GM23248 (cell line): ENCODE data around the gene CNTNAP4. TPM values are rescaled to one million over a fixed set of nuclear protein-coding genes. Genes with fewer than 3 reads are reported as not detected.

ENCODE experiments used
- DNase-seq: peaks from one replicate; pipeline ENCODE4 v3.0.0-alpha.2; 2015
- H2AFZ ChIP-seq: fragments of 200-600 bp; sonication (generic); 2 replicates; pipeline ENCODE4 v1.6.1; 2016; ENCODE audit warnings: antibody characterized with exemption
- H3F3A ChIP-seq: fragments of 200-600 bp; sonication (generic); 2 replicates; pipeline ENCODE4 v1.6.1; 2016; ENCODE audit warnings: mild to moderate bottlenecking, antibody characterized with exemption, mixed run types; ENCODE audit not compliant: insufficient read depth
- H3K27ac ChIP-seq: fragments of 200-600 bp; sonication (generic); 2 replicates; pipeline ENCODE4 v1.5.1; 2016; ENCODE audit warnings: mild to moderate bottlenecking
- H3K27me3 ChIP-seq: fragments of 200-600 bp; sonication (generic); replicated peaks from 2 replicates; pipeline ENCODE4 v1.6.1; 2016; ENCODE audit warnings: mild to moderate bottlenecking; ENCODE audit not compliant: insufficient read depth
- H3K36me3 ChIP-seq: fragments of 200-600 bp; sonication (generic); 2 replicates; pipeline ENCODE4 v1.6.1; 2016; ENCODE audit warnings: low read depth, mild to moderate bottlenecking
- H3K4me1 ChIP-seq: fragments of 200-600 bp; sonication (generic); 2 replicates; pipeline ENCODE4 v1.6.1; 2016; ENCODE audit warnings: mild to moderate bottlenecking; ENCODE audit not compliant: insufficient read depth
- H3K4me2 ChIP-seq: fragments of 200-600 bp; sonication (generic); one replicate; pipeline ENCODE4 v1.6.1; 2016; ENCODE audit warnings: mild to moderate bottlenecking; ENCODE audit not compliant: unreplicated experiment
- H3K4me3 ChIP-seq: fragments of 200-600 bp; sonication (generic); 2 replicates; pipeline ENCODE4 v1.5.1; 2016; ENCODE audit warnings: mild to moderate bottlenecking
- H3K79me2 ChIP-seq: fragments of 200-600 bp; sonication (generic); 2 replicates; pipeline ENCODE4 v1.6.1; 2016; ENCODE audit warnings: mild to moderate bottlenecking; ENCODE audit not compliant: insufficient read depth
- H3K9ac ChIP-seq: fragments of 200-600 bp; sonication (generic); 2 replicates; pipeline ENCODE4 v1.6.1; 2016; ENCODE audit warnings: mild to moderate bottlenecking
- H3K9me2 ChIP-seq: fragments of 200-600 bp; sonication (generic); 2 replicates; pipeline ENCODE4 v1.6.1; 2016; ENCODE audit warnings: mixed run types, mild to moderate bottlenecking, moderate library complexity; ENCODE audit not compliant: insufficient read depth
- H3K9me3 ChIP-seq: fragments of 200-600 bp; sonication (generic); one replicate; pipeline ENCODE4 v1.6.1; 2017; ENCODE audit warnings: low read depth
- H4K20me1 ChIP-seq: fragments of 200-600 bp; sonication (generic); 2 replicates; pipeline ENCODE4 v1.6.0; 2016; ENCODE audit not compliant: insufficient read depth
- EZH2 ChIP-seq: fragments of 200-600 bp; sonication (generic); IDR thresholded peaks from 2 replicates; pipeline ENCODE4 v1.6.1; 2018; ENCODE audit warnings: antibody characterized with exemption, mild to moderate bottlenecking; ENCODE audit not compliant: insufficient read depth, poor library complexity, severe bottlenecking
- EZH2phosphoT487 ChIP-seq: fragments of 200-600 bp; sonication (generic); IDR thresholded peaks from 2 replicates; pipeline ENCODE4 v1.6.1; 2018; ENCODE audit warnings: antibody characterized with exemption, moderate library complexity, mild to moderate bottlenecking, low read depth; ENCODE audit not compliant: insufficient read depth
- WGBS, 2 experiments: methylation state at CpG; one replicate each; pipeline ENCODE4 v1.1.6; 2015 to 2017; ENCODE audit warnings: low lambda C conversion rate in 2 of 2, low coverage in 1 of 2; ENCODE audit errors: missing lambda C conversion rate in 2 of 2; 5-methylcytosine and 5-hydroxymethylcytosine counted together
- in situ Hi-C: fragments of 300-500 bp; cut with MboI; formaldehyde crosslinking; loops from 2 replicates; pipeline ENCODE4 v1.15.0; 2020
- polyA plus RNA-seq: library from polyadenylated mRNA; unstranded; fragments of >200 nt; fragmentation: Nextera tagmentation; extraction: Ambion mirVana; gene quantifications from 2 replicates; pipeline ENCODE4 v1.2.1, GENCODE V29; 2016
- total RNA-seq: library from RNA; depleted of rRNA; stranded (reverse); fragments of >200 nt; shearing (Covaris generic); gene quantifications from 2 replicates; pipeline ENCODE4 v1.2.3, GENCODE V29; 2014; rRNA removed

CNTNAP4 gene
- not detected in 2 replicates for total RNA-seq
- polyA plus RNA-seq: not detected in 2 replicates

DNA sequence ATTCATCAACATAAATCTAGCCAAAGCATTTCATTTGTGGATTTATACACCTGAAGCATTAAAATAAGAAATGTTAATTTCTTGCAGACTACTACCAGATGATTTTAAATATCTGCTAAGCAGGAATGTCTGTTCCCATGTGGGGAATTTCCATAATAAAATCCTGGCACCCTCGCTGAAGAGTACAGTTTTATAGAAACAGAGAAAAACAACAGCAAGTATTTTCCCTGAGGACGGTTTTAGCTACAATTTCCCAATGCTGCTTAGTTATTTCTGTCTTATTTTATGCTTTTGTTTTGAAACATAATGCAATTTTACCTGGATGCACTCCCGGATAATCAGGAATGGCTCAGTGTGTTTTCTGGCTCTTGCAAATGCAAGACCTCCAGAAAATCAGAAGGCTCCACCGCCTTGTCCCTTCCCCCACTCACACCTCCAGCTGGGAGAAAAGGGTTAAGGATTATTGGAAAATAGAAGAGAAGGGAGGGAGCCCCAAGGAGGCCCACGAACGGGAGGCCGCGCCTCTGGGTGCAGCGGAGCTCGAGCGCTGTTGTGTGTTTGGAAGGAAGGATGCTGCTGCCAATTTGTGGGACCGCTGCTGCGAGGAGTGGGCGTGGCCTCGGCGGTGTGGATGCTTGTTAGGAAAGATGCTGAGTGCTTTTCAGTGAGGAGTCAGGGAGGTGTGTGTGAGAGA, at the start of gene CNTNAP4:
Gene CNTNAP4 (plus strand): TSS at position 657 of the 694 bp plus-strand sequence. CDS start 262 bp downstream, outside the sequence.
- no peak within 1 kb of the TSS for H3K27ac ChIP-seq
- no peaks in the 10 kb centered on the region for H3F3A ChIP-seq
- H3K36me3 ChIP-seq: no peaks in the 10 kb centered on the region
- no peak within 1 kb of the TSS for H3K9ac ChIP-seq
- TF ChIP-seq EZH2phosphoT487: no peak
- TF ChIP-seq EZH2: no peak
- DNase-seq: no peak
- no peak within 1 kb of the TSS for H3K4me3 ChIP-seq
- no peaks in the 10 kb centered on the region for H4K20me1 ChIP-seq
- H3K4me2 ChIP-seq: no peak within 1 kb of the TSS
- H3K9me3 ChIP-seq: no peaks in the 10 kb centered on the region
- no peaks in the 10 kb centered on the region for H3K4me1 ChIP-seq
- no peaks in the 10 kb centered on the region for H3K9me2 ChIP-seq
- no peaks in the 10 kb centered on the region for H3K79me2 ChIP-seq
- H2AFZ ChIP-seq: no peak within 1 kb of the TSS
- H3K27me3 ChIP-seq: no peaks in the 10 kb centered on the region
- WGBS, 2 experiments: 2 to 3% methylated on average over 16 of the region's 16 CpGs
- in situ Hi-C loops: no loop called here

DNA sequence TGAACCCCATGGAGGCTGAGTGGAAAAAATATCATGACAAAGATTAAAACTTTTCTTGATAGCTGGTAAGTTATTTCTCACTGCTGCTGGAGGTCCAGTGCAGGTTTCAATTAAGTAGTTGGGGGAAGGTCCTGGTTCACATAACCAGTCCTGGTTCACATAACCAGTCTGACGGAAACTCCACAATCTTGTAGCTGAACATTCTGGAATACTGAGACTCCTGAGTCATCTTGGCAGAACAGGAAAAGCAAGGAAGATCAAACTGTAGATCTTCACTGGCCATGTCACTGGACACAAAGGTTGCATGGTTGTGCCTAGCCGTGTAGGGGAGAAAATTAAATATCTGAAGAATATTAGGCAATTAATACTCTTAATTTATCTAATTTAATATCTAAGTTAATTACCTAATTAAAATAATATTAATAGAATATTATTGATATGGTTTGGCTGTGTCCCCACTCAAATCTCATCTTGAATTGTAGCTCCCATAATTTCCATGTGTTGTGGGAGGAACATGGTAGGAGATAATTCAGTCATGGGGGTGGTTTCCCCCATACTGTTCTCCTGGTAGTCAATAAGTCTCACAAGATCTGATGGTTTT, 48.6 kb upstream of the CNTNAP4 start:
- Histone ChIP-seq H3K9me2 (no peaks in the 10 kb centered on the region), H3K4me3 (no peak overlapping the region), H3K4me2 (no peak overlapping the region), H2AFZ (no peak overlapping the region), H3K9me3 (no peaks in the 10 kb centered on the region), H3K9ac (no peak overlapping the region), H4K20me1 (no peaks in the 10 kb centered on the region), H3K27ac (no peak overlapping the region), H3K79me2 (no peaks in the 10 kb centered on the region), H3K36me3 (no peaks in the 10 kb centered on the region), H3F3A (no peaks in the 10 kb centered on the region), H3K27me3 (no peaks in the 10 kb centered on the region), H3K4me1 (no peaks in the 10 kb centered on the region)
- 12 to 25% methylated on average over 2 of the region's 2 CpGs for WGBS, 2 experiments
- DNase-seq: no peak
- TF ChIP-seq EZH2phosphoT487: no peak
- TF ChIP-seq EZH2: no peak
- in situ Hi-C loops: no loop called here

DNA sequence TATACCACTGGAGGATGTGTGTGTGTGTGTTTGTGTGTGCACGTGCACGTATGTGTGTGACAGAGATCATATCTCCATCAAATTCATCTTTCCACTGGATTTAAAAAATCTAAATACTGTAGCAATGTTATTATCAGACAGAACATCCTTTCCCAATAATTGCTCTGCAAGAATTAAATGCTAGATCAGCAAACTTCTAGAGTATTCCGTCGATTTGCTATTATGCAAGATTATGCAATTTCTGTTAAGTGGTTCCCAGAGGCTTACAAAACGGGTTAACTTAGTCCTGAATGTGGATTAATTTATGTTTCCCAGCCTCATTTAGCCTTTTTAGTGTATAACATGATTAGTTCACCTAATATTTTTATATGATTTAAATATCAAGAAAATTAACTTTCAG, 44.5 kb upstream of the CNTNAP4 start:
- Histone ChIP-seq H4K20me1 (no peaks in the 10 kb centered on the region), H3K27ac (no peak overlapping the region), H3F3A (no peaks in the 10 kb centered on the region), H3K9me2 (no peaks in the 10 kb centered on the region), H3K27me3 (no peaks in the 10 kb centered on the region), H3K9ac (no peak overlapping the region), H3K79me2 (no peaks in the 10 kb centered on the region), H3K4me1 (no peaks in the 10 kb centered on the region), H3K4me3 (no peak overlapping the region), H3K9me3 (no peaks in the 10 kb centered on the region), H3K4me2 (no peak overlapping the region), H3K36me3 (no peaks in the 10 kb centered on the region), H2AFZ (no peak overlapping the region)
- in situ Hi-C loops: no loop called here
- TF ChIP-seq EZH2phosphoT487 (no peak), EZH2 (no peak)
- DNase-seq: no peak
- WGBS, 2 experiments: 14 to 20% methylated on average over 5 of the region's 5 CpGs

DNA sequence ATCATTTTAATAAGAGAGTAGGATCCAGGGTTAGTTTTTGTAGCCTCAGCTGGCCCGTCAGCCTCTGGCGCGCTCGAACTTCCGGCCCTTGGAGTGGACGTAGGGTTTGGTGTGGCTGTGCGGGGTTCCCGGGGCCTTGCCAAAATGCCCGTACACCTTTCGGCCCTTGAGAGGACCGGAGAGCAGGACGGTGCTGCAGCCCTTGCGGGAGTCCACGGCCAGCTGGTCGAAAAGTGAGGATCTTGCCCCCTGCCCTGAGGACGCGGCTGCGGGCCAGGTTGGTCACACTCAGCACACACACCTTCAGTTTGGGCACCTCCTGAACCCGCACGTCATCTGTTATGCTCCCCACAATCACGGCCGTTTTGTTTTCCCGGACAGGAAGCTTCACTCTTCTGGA, 42.2 kb upstream of the CNTNAP4 start:
- Histone ChIP-seq H3F3A (no peaks in the 10 kb centered on the region), H3K36me3 (no peaks in the 10 kb centered on the region), H3K9me3 (no peaks in the 10 kb centered on the region), H3K9ac (no peak overlapping the region), H2AFZ (no peak overlapping the region), H3K27ac (no peak overlapping the region), H4K20me1 (no peaks in the 10 kb centered on the region), H3K9me2 (no peaks in the 10 kb centered on the region), H3K4me3 (no peak overlapping the region), H3K27me3 (no peaks in the 10 kb centered on the region), H3K4me1 (no peaks in the 10 kb centered on the region), H3K4me2 (no peak overlapping the region), H3K79me2 (no peaks in the 10 kb centered on the region)
- in situ Hi-C loops: no loop called here
- TF ChIP-seq EZH2phosphoT487: no peak
- TF ChIP-seq EZH2: no peak
- DNase-seq: no peak
- 66 to 67% methylated on average over 23 of the region's 23 CpGs for WGBS, 2 experiments
